Pancreas (tissue), 10 donors: ENCODE data around the gene SLC26A8. TPM values are rescaled to one million over a fixed set of nuclear protein-coding genes. Genes with fewer than 3 reads are reported as not detected.

Experiments
- ATAC-seq, 4 donors: fragments of 200-7000 bp; cut with Tn5 transposase; one replicate each; pipeline versions ENCODE4 v1.8.0 to v1.9.1; 2020; ENCODE audit warnings: mild to moderate bottlenecking in 4 of 4, moderate library complexity in 4 of 4
- DNase-seq, 6 donors: peaks; one replicate each; pipeline ENCODE4 v3.0.0-alpha.2; 2020
- FAIRE-seq: peaks from 2 replicates; lab custom pipeline; 2012; peaks lifted over from hg19 to GRCh38; lab: Jason Lieb, UNC
- H3K27ac ChIP-seq, 4 donors: fragments of 200-600 bp; sonication (generic); 1 replicate in 3 of 4; 2 replicates in 1 of 4; pipeline versions ENCODE4 v1.5.0 to v1.8.0; 2020
- H3K27me3 ChIP-seq, 4 donors: fragments of 200-600 bp; one replicate each; pipeline ENCODE4 v1.8.0; 2021
- H3K36me3 ChIP-seq, 3 donors: fragments of 200-600 bp; sonication (generic) in 1 of 3; one replicate each; pipeline versions ENCODE4 v1.5.0 to v1.8.0; 2020 to 2021
- H3K4me1 ChIP-seq, 3 donors: fragments of 200-600 bp; one replicate each; pipeline ENCODE4 v1.8.0; 2021
- H3K4me3 ChIP-seq, 4 donors: fragments of 200-600 bp; sonication (generic) in 2 of 4; one replicate each; pipeline versions ENCODE4 v1.5.0 to v1.8.0; 2020 to 2021
- H3K9me3 ChIP-seq, 4 donors: fragments of 200-600 bp; one replicate each; pipeline ENCODE4 v1.8.0; 2021
- WGBS, 2 donors: extraction: QIAGEN DNeasy Blood & Tissue Kit; methylation state at CpG; one replicate each; pipeline ENCODE4 v1.1.7; 2013; 5-methylcytosine and 5-hydroxymethylcytosine counted together
- intact Hi-C, 3 donors: fragments of 100-400 bp; cut with DNase I; formaldehyde crosslinking; loops; one replicate each; pipeline versions ENCODE4 v1.11.1 to v1.14.2; 2022
- polyA plus RNA-seq, 2 donors: library from polyadenylated mRNA; stranded (reverse); fragments of 200-250 nt; gene quantifications; one replicate each; pipeline ENCODE4 v1.2.3, GENCODE V29; 2013
- total RNA-seq, 6 donors: library from RNA; stranded (reverse); fragmentation: NEBNext Ultra II Directional in 4 of 6; extraction: Animal tissue kit (Norgen Biotek cat#: 25700) in 4 of 6; gene quantifications; one replicate each; pipeline versions ENCODE4 v1.2.1 to v1.2.4, GENCODE V29; 2021 to 2023
- TF ChIP-seq, protein P1 (sequence below), 4 donors: fragments of 200-600 bp; sonication (generic) in 3 of 4; IDR thresholded peaks; one replicate each; pipeline versions ENCODE4 v1.5.0 to v1.8.0; 2021; ENCODE audit warnings: antibody characterized with exemption in 4 of 4
- donor health status: healthy with polysubstance abuse.
- donor health status: DM: no; HTN: no; CAD: no; lungs with moderate emphysema.
- donor health status: DM: no; HTN: no; CAD: no.
- donor health status: control.
- donor health status: control.
- donor health status: Bipolar disorder and iron deficiency.
- donor health status: DM: yes; HTN: yes; CAD: no.
- donor health status: DM: no; HTN: no; CAD: no.
- donor health status: DM: no; HTN: no; CAD: no.
- donor health status: DM: yes; HTN: yes; CAD: no.

SLC26A8 gene
- total and polyA plus RNA-seq, 8 donors, result 0.06 to 0.11 (median 0.07) TPM; not detected in 5

DNA sequence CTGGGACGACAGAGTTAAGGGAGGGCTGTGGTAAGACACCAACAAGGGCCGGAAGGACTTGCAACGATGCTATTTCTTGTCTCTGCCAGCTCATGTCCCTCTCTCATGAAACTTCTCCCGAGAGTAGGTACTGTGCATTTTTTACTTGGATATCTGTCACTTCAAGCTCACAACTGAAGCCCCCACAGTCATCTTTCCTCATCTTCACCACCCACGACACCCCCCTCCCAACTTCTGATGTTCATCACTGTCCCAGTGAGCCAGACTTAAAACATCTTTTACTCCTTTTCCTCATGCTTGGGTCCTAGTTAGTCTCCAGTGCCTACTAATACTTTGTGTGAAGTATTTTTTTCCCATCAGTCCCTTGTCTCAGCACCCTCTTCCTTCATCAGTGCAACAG is 68.9 kb downstream of the SLC26A8 start:
- FAIRE-seq (no peak), DNase-seq (no peak), ATAC-seq (no peak)
- WGBS, 2 donors, result 75 to 78% methylated on average over 5 of the region's 5 CpGs
- H3K27ac ChIP-seq, result no peak overlapping the region
- TF ChIP-seq, protein P1, sequence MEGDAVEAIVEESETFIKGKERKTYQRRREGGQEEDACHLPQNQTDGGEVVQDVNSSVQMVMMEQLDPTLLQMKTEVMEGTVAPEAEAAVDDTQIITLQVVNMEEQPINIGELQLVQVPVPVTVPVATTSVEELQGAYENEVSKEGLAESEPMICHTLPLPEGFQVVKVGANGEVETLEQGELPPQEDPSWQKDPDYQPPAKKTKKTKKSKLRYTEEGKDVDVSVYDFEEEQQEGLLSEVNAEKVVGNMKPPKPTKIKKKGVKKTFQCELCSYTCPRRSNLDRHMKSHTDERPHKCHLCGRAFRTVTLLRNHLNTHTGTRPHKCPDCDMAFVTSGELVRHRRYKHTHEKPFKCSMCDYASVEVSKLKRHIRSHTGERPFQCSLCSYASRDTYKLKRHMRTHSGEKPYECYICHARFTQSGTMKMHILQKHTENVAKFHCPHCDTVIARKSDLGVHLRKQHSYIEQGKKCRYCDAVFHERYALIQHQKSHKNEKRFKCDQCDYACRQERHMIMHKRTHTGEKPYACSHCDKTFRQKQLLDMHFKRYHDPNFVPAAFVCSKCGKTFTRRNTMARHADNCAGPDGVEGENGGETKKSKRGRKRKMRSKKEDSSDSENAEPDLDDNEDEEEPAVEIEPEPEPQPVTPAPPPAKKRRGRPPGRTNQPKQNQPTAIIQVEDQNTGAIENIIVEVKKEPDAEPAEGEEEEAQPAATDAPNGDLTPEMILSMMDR (IDR thresholded peaks at IDR 0.05), result no peak
- no peaks in the 10 kb centered on the region for H3K36me3 ChIP-seq
- H3K27me3 ChIP-seq, result no peaks in the 10 kb centered on the region
- H3K4me3 ChIP-seq, result no peak overlapping the region
- no peaks in the 10 kb centered on the region for H3K9me3 ChIP-seq
- intact Hi-C loops, result no loop called here
- H3K4me1 ChIP-seq, result no peaks in the 10 kb centered on the region

DNA sequence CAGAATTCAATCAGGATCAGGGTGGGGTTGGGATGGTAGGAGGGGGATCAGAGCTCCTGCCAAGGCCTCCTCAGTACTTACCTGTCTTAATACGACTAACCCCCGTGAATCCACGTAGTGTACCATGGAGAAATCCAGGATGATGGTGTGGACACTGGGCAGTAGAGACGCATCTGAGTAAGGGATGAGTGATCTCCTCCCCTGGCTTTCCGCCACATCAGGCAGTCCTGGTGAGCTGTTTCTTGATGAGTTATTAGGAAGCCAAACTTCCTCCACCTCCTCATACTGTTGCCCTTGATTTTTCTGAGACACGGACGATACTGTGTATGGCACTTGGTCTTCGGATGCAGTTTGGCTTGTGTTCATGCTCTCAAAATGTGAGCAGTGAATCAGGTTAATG is 69.4 kb downstream of the SLC26A8 start:
- 90 to 94% methylated on average over 8 of the region's 8 CpGs for WGBS, 2 donors
- H3K9me3 ChIP-seq, result no peaks in the 10 kb centered on the region
- no peak for DNase-seq
- H3K36me3 ChIP-seq, result no peaks in the 10 kb centered on the region
- no peaks in the 10 kb centered on the region for H3K4me1 ChIP-seq
- H3K27ac ChIP-seq, result no peak overlapping the region
- intact Hi-C loops, result no loop called here
- no peak for FAIRE-seq
- H3K4me3 ChIP-seq, result no peak overlapping the region
- no peak for ATAC-seq
- TF ChIP-seq, protein P1 (IDR thresholded peaks at IDR 0.05), result no peak
- H3K27me3 ChIP-seq, result no peaks in the 10 kb centered on the region

DNA sequence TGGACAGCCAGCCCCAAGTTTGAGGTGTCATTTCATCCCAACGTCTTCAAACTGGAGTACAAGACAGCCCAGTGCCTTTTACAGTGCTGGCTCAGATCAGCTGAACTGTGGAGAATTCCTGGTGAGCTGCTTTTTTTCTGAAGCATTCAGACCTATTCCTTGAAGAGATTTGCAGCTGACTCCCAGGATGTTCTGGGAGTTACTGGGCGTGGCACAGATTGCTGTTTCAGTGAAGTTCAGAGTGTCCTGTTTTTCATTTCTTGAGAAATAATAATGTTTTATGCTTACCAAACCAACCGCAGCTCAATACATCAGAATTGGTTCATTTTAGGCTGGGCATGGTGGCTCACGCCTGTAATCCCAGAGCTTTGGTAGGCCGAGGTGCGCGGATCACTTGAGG is 70.1 kb downstream of the SLC26A8 start:
- 86 to 94% methylated on average over 7 of the region's 7 CpGs for WGBS, 2 donors
- Histone ChIP-seq H3K27me3 (no peaks in the 10 kb centered on the region), H3K4me3 (no peak overlapping the region), H3K4me1 (no peaks in the 10 kb centered on the region), H3K36me3 (no peaks in the 10 kb centered on the region), H3K9me3 (no peaks in the 10 kb centered on the region), H3K27ac (no peak overlapping the region)
- FAIRE-seq (no peak), DNase-seq (no peak), ATAC-seq (no peak)
- TF ChIP-seq, protein P1 (IDR thresholded peaks at IDR 0.05), result no peak
- intact Hi-C loops, result no loop called here

DNA sequence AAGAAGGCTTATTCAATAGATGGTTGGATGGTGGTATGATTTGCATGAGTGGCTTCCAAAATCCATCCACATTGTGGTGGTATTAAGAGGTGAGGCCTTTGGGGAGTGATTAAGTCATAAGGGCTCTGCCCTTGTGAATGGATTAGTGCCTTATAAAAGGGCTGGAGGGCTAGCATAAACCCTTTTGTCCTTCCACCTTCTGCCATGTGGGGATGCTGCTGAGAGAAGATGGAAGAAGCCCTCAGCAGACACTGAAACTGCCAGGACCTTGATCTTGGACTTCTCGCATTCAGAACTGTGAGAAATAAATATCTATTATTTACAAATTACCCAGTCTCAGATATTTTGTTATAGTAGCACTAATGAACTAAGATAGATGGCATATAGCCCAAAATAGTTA is 75.7 kb downstream of the SLC26A8 start:
- 87 to 96% methylated on average over 1 of the region's 1 CpG for WGBS, 2 donors
- no peak for ATAC-seq

DNA sequence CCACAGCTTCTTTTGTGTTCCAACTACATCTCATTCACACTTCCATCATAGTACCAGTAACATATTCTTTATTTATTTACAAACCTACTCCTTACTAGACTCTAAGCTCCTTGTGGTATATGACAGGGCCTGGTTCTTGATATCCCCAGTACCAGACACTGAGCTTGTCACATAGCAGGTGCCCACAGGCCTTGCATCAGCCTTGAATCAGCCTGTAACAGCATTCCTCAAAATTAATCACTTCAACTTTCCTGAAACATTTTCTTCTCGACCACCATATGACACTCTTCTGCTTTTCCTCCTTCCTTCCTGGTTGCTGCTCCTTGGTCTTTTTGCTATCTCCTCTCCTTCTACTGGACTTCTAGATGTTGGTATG is 78.8 kb downstream of the SLC26A8 start:
- no peaks in the 10 kb centered on the region for H3K4me1 ChIP-seq
- ATAC-seq (no peak), DNase-seq (no peak), FAIRE-seq (no peak)
- TF ChIP-seq, protein P1 (IDR thresholded peaks at IDR 0.05), result no peak
- H3K9me3 ChIP-seq, result no peaks in the 10 kb centered on the region
- 61 to 70% methylated on average over 1 of the region's 1 CpG for WGBS, 2 donors
- intact Hi-C loops, result no loop called here
- H3K4me3 ChIP-seq, result no peak overlapping the region
- H3K36me3 ChIP-seq, result no peaks in the 10 kb centered on the region
- H3K27ac ChIP-seq, result no peak overlapping the region
- H3K27me3 ChIP-seq, result no peaks in the 10 kb centered on the region

More for the DNA sequence above, 75.7 kb downstream of the SLC26A8 start:
- Histone ChIP-seq H3K36me3 (no peaks in the 10 kb centered on the region), H3K4me1 (no peaks in the 10 kb centered on the region), H3K27me3 (no peaks in the 10 kb centered on the region), H3K4me3 (no peak overlapping the region), H3K9me3 (no peaks in the 10 kb centered on the region), H3K27ac (no peak overlapping the region)
- DNase-seq, result no peak
- intact Hi-C loops, result no loop called here
- FAIRE-seq, result no peak
- TF ChIP-seq, protein P1 (IDR thresholded peaks at IDR 0.05), result no peak
